Pons (tissue), 1 donor: ENCODE data around the gene CNTNAP2.
A peak's percentile ranks its signal among the peaks of the same experiment; 100 is the strongest.

Experiments
- DNase-seq: peaks from one replicate; pipeline ENCODE4 v3.0.0-alpha.2; 2016; ENCODE audit warnings: low spot score

The CNTNAP2 gene

GRCh38 chr7:148105853-148106252 lies 1989.3 kb downstream of the CNTNAP2 start:
- no peak for DNase-seq

GRCh38 chr7:148107443-148108127 lies 1991.0 kb downstream of the CNTNAP2 start:
- DNase-seq, result no peak

- DNase-seq, result no peak
These were observed 1991.8 kb downstream of the CNTNAP2 start for GRCh38 chr7:148108381-148108780.

- DNase-seq, result no peak
These were observed 1993.7 kb downstream of the CNTNAP2 start for GRCh38 chr7:148110097-148110868.

- peak; percentile 46 for DNase-seq
These were observed 1998.2 kb downstream of the CNTNAP2 start for GRCh38 chr7:148114804-148115203.

GRCh38 chr7:148115308-148115707 lies 1998.7 kb downstream of the CNTNAP2 start:
- no peak for DNase-seq

- peak; percentile 44 for DNase-seq
These were observed 1999.6 kb downstream of the CNTNAP2 start for GRCh38 chr7:148116195-148116594.

GRCh38 chr7:148116829-148117403 lies 2000.3 kb downstream of the CNTNAP2 start:
- DNase-seq, result peak; percentile 55

GRCh38 chr7:148118371-148118770 lies 2001.8 kb downstream of the CNTNAP2 start:
- no peak for DNase-seq

GRCh38 chr7:148121401-148121800 lies 2004.8 kb downstream of the CNTNAP2 start:
- DNase-seq, result no peak

- DNase-seq, result no peak
These were observed 2005.2 kb downstream of the CNTNAP2 start for GRCh38 chr7:148121847-148122246.

GRCh38 chr7:148124477-148124876 lies 2007.9 kb downstream of the CNTNAP2 start:
- no peak for DNase-seq

- no peak for DNase-seq
These were observed 2010.8 kb downstream of the CNTNAP2 start for GRCh38 chr7:148127374-148127773.

- DNase-seq, result no peak
These were observed 2012.4 kb downstream of the CNTNAP2 start for GRCh38 chr7:148129023-148129422.

- no peak for DNase-seq
These were observed 2018.5 kb downstream of the CNTNAP2 start for GRCh38 chr7:148135116-148135515.

- no peak for DNase-seq
These were observed 2019.4 kb downstream of the CNTNAP2 start for GRCh38 chr7:148135997-148136396.

- DNase-seq, result peak; percentile 85
These were observed 2026.2 kb downstream of the CNTNAP2 start for GRCh38 chr7:148142660-148143248.

- no peak for DNase-seq
These were observed 2028.2 kb downstream of the CNTNAP2 start for GRCh38 chr7:148144827-148145226.

- DNase-seq, result no peak
These were observed 2029.7 kb downstream of the CNTNAP2 start for GRCh38 chr7:148146346-148146745.

- DNase-seq, result no peak
These were observed 2030.8 kb downstream of the CNTNAP2 start for GRCh38 chr7:148147438-148147837.

- DNase-seq, result no peak
These were observed 2031.9 kb downstream of the CNTNAP2 start for GRCh38 chr7:148148456-148148855.

- DNase-seq, result no peak
These were observed 2033.1 kb downstream of the CNTNAP2 start for GRCh38 chr7:148149730-148150129.

GRCh38 chr7:148151778-148152177 lies 2035.2 kb downstream of the CNTNAP2 start:
- DNase-seq, result no peak
